ENCODE data around the gene HOXC6. TPM values are rescaled to one million over a fixed set of nuclear protein-coding genes. Genes with fewer than 3 reads are reported as not detected.

The HOXC6 gene
- total RNA-seq, 4 donors from 2014 or later: 0.48 TPM; not detected in 3

DNA sequence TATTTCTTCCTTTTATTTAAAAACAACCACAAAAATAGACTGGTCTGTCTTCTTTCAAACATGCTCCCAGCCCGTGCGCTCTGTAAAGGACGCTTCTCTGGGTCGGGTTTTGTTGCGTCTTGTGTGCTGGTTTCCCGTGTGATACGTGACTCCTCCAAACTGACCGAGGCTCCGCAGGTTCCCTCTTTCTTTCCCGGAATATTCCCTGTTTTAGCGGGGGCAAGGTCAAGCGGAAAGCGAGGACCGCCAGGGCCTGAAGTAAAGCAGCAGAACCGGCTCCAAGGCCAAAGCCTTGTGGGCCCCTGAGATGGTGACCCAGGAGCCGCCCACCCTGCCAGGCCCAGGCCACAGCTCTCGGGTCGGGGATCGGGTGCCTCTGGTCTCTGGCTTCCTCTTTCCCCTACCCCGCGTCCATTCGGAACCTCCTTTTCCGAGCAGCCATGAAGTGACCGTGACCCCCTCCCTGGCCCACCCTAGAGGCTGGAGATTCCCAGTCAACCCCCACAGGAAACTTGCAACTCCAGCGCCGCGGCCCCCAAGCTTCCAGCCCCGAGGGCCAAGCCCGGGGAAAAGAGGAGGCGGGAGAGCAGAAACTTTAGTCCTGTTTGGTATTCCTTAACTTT, 44.2 kb upstream of the HOXC6 start:
- no peak for DNase-seq
- Histone ChIP-seq H3K9me3 (no peaks in the 10 kb centered on the region), H3K36me3 (no peaks in the 10 kb centered on the region), H3K27me3 (peaks cover 100% of the 10 kb centered on the region), H3K4me3 (no peak overlapping the region), H3K27ac (no peak overlapping the region), H3K4me1 (peaks cover 6 to 17% (median 12%) of the 10 kb centered on the region in 4 donors)
- in situ Hi-C loops (cut with MboI; ENCODE audit: low pct_ligation_motif_present in 1 of 4, low pct_unique_long_range_greater_than_20kb in 1 of 4, low sequenced_read_pairs in 3 of 4): loop anchor here in 1 of 4 donors (25.0 kb wide), 1 partner anchor 197 kb away; no protein-coding TSS in a partner anchor
- no peak for TF ChIP-seq POLR2A (IDR thresholded peaks at IDR 0.05)
- no peak for TF ChIP-seq EP300 (IDR thresholded peaks at IDR 0.05; ENCODE audit: low read depth)
- TF ChIP-seq POLR2AphosphoS5 (IDR thresholded peaks at IDR 0.05): no peak
- no peak for TF ChIP-seq CTCF (IDR thresholded peaks at IDR 0.05)
- WGBS, 2 donors (ENCODE audit: low coverage in 1 of 2): 27 to 30% methylated on average over 11 to 30 of the region's 30 CpGs
- intact Hi-C loops (cut with DNase I; ENCODE audit: low total_unique reads): no loop called here

- peak within 1 kb of the TSS in 1 of 4 donors; percentile 7 for H3K4me3 ChIP-seq
- peaks cover 7 to 17% (median 12%) of the 10 kb centered on the region in 4 donors for H3K4me1 ChIP-seq
- in situ Hi-C loops (cut with MboI; ENCODE audit: low pct_ligation_motif_present in 1 of 4, low pct_unique_long_range_greater_than_20kb in 1 of 4, low sequenced_read_pairs in 3 of 4) (loop anchor here in 1 of 4 donors (25.0 kb wide), 1 partner anchor 198 kb away; no protein-coding TSS in a partner anchor), intact Hi-C loops (cut with DNase I; ENCODE audit: low total_unique reads) (no loop called here)
- H3K27ac ChIP-seq: no peak within 1 kb of the TSS
- WGBS, 2 donors (ENCODE audit: low coverage in 1 of 2): 25% methylated on average over 55 of the region's 55 CpGs; no CpG with 5 or more reads in 1 of the 2 donors
- H3K36me3 ChIP-seq: no peaks in the 10 kb centered on the region
- peaks cover 100% of the 10 kb centered on the region for H3K27me3 ChIP-seq
- peak; percentile 70 for DNase-seq
- H3K9me3 ChIP-seq: no peaks in the 10 kb centered on the region
- no peak for TF ChIP-seq EP300 (IDR thresholded peaks at IDR 0.05; ENCODE audit: low read depth)
- TF ChIP-seq POLR2AphosphoS5 (IDR thresholded peaks at IDR 0.05): no peak
- no peak for TF ChIP-seq POLR2A (IDR thresholded peaks at IDR 0.05)
- peak in 4 of 5 experiments; percentile 18 to 43 (median 38) for TF ChIP-seq CTCF (IDR thresholded peaks at IDR 0.05)
These were observed 43.1 kb upstream of the HOXC6 start, which contains the start of gene HOXC10 for GRCh38 chr12:53984901-53985691. HOXC10 (plus strand) TSS chr12:53985146; CDS start chr12:53985260, 114 bp downstream.

DNA sequence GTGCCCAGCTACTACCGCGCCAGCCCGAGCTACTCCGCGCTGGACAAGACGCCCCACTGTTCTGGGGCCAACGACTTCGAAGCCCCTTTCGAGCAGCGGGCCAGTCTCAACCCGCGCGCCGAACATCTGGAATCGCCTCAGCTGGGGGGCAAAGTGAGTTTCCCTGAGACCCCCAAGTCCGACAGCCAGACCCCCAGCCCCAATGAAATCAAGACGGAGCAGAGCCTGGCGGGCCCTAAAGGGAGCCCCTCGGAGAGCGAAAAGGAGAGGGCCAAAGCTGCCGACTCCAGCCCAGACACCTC, 42.6 kb upstream of the HOXC6 start:
- Histone ChIP-seq H3K36me3 (no peaks in the 10 kb centered on the region), H3K9me3 (no peaks in the 10 kb centered on the region), H3K27ac (no peak overlapping the region), H3K27me3 (peaks cover 100% of the 10 kb centered on the region), H3K4me3 (no peak overlapping the region), H3K4me1 (peaks cover 7 to 18% (median 13%) of the 10 kb centered on the region in 4 donors)
- 28 to 44% methylated on average over 5 to 21 of the region's 21 CpGs for WGBS, 2 donors (ENCODE audit: low coverage in 1 of 2)
- in situ Hi-C loops (cut with MboI; ENCODE audit: low pct_ligation_motif_present in 1 of 4, low pct_unique_long_range_greater_than_20kb in 1 of 4, low sequenced_read_pairs in 3 of 4) (loop anchor here in 1 of 4 donors (25.0 kb wide), 1 partner anchor 198 kb away; no protein-coding TSS in a partner anchor), intact Hi-C loops (cut with DNase I; ENCODE audit: low total_unique reads) (no loop called here)
- no peak for DNase-seq
- TF ChIP-seq EP300 (IDR thresholded peaks at IDR 0.05; ENCODE audit: low read depth) (no peak), POLR2A (IDR thresholded peaks at IDR 0.05) (no peak), CTCF (IDR thresholded peaks at IDR 0.05) (no peak), POLR2AphosphoS5 (IDR thresholded peaks at IDR 0.05) (no peak)

GRCh38 chr12:53985994-53986685, 42.1 kb upstream of the HOXC6 start:
- in situ Hi-C loops (cut with MboI; ENCODE audit: low pct_ligation_motif_present in 1 of 4, low pct_unique_long_range_greater_than_20kb in 1 of 4, low sequenced_read_pairs in 3 of 4): loop anchor here in 1 of 4 donors (25.0 kb wide), 1 partner anchor 199 kb away; no protein-coding TSS in a partner anchor
- Histone ChIP-seq H3K36me3 (no peaks in the 10 kb centered on the region), H3K4me1 (peaks cover 7 to 22% (median 13%) of the 10 kb centered on the region in 4 donors), H3K9me3 (no peaks in the 10 kb centered on the region), H3K4me3 (peak overlapping the region in 1 of 4 donors; percentile 7), H3K27ac (no peak overlapping the region), H3K27me3 (peaks cover 100% of the 10 kb centered on the region)
- WGBS, 2 donors (ENCODE audit: low coverage in 1 of 2): 23 to 40% methylated on average over 13 to 36 of the region's 50 CpGs
- no peak for DNase-seq
- TF ChIP-seq POLR2AphosphoS5 (IDR thresholded peaks at IDR 0.05): no peak
- no peak for TF ChIP-seq POLR2A (IDR thresholded peaks at IDR 0.05)
- intact Hi-C loops (cut with DNase I; ENCODE audit: low total_unique reads): no loop called here
